ENCODE measurements around the gene CDKL4.
"Not testable (repeated sequence)": the region's sequence is repeated elsewhere in the genome, so short reads cannot be mapped to it uniquely, and the experiment has no call there.

CDKL4 gene

GRCh38 chr2:39142904-39143605 is 100.7 kb downstream of the CDKL4 start:
- DNase-seq (ENCODE audit: low read depth), result no peak

GRCh38 chr2:39141334-39142271 is 102.2 kb downstream of the CDKL4 start:
- DNase-seq (ENCODE audit: low read depth), result no peak

- DNase-seq (ENCODE audit: low read depth), result not testable (repeated sequence)
These were observed 102.8 kb downstream of the CDKL4 start for GRCh38 chr2:39140948-39141333.

GRCh38 chr2:39140322-39140847 is 103.4 kb downstream of the CDKL4 start:
- DNase-seq (ENCODE audit: low read depth), result no peak

GRCh38 chr2:39139511-39140237 is 104.1 kb downstream of the CDKL4 start:
- DNase-seq (ENCODE audit: low read depth), result no peak

- no peak for DNase-seq (ENCODE audit: low read depth)
These were observed 104.9 kb downstream of the CDKL4 start for GRCh38 chr2:39138837-39139211.

GRCh38 chr2:39138187-39138836 is 105.5 kb downstream of the CDKL4 start:
- DNase-seq (ENCODE audit: low read depth), result not testable (repeated sequence)

GRCh38 chr2:39136799-39137198 is 107.0 kb downstream of the CDKL4 start:
- no peak for DNase-seq (ENCODE audit: low read depth)

GRCh38 chr2:39135690-39136259 is 108.0 kb downstream of the CDKL4 start:
- no peak for DNase-seq (ENCODE audit: low read depth)

- no peak for DNase-seq (ENCODE audit: low read depth)
These were observed 110.4 kb downstream of the CDKL4 start for GRCh38 chr2:39133215-39133851.

GRCh38 chr2:39128919-39129391 is 114.8 kb downstream of the CDKL4 start:
- peak; percentile 68 for DNase-seq (ENCODE audit: low read depth)

GRCh38 chr2:39127973-39128372 is 115.8 kb downstream of the CDKL4 start:
- DNase-seq (ENCODE audit: low read depth), result no peak
